Activated CD4-positive, alpha-beta T cell treated with anti-CD3 and anti-CD28 coated beads, Interleukin-2, amount 10 ng/mL, durations not matched to agents 7 days and 5 days (primary cell): ENCODE measurements around the gene CPSF4. TPM values are rescaled to one million over a fixed set of nuclear protein-coding genes. Genes with fewer than 3 reads are reported as not detected.
"Not testable (repeated sequence)": the region's sequence is repeated elsewhere in the genome, so short reads cannot be mapped to it uniquely, and the experiment has no call there.

ENCODE experiments used
- CTCF ChIA-PET: fragments of 350-600 bp; sonication (Branson Sonifier 250); formaldehyde crosslinking; loops from one replicate; lab custom pipeline; 2021; ENCODE audit warnings: antibody characterized with exemption; lab: Charles Lee
- POLR2A ChIA-PET: fragments of 350-600 bp; sonication (Branson Sonifier 250); formaldehyde crosslinking; loops from one replicate; lab custom pipeline; 2021; ENCODE audit warnings: antibody characterized with exemption; lab: Charles Lee
- DNase-seq: peaks from one replicate; pipeline ENCODE4 v3.0.0-alpha.2; 2020
- H3K27ac Mint-ChIP-seq: one replicate; pipeline ENCODE4 v1.8.0; 2021; ENCODE audit warnings: mild to moderate bottlenecking, moderate library complexity, mixed read lengths
- H3K27me3 Mint-ChIP-seq: one replicate; pipeline ENCODE4 v1.8.0; 2021; ENCODE audit warnings: mixed read lengths
- H3K36me3 Mint-ChIP-seq: one replicate; pipeline ENCODE4 v1.8.0; 2021; ENCODE audit warnings: low read depth, mixed read lengths
- H3K4me1 Mint-ChIP-seq: one replicate; pipeline ENCODE4 v1.8.0; 2021; ENCODE audit warnings: mixed read lengths
- H3K4me3 Mint-ChIP-seq: one replicate; pipeline ENCODE4 v1.8.0; 2021; ENCODE audit warnings: mild to moderate bottlenecking, moderate library complexity, mixed read lengths
- H3K9me3 Mint-ChIP-seq: one replicate; pipeline ENCODE4 v1.8.0; 2021; ENCODE audit warnings: mixed read lengths
- total RNA-seq, 2 experiments: library from RNA; stranded (reverse); gene quantifications; one replicate each; pipeline ENCODE4 v1.2.3, GENCODE V29; 2021

The CPSF4 gene
- total RNA-seq, 2 experiments from 2014 or later, result 58.5 to 61.9 TPM

DNA sequence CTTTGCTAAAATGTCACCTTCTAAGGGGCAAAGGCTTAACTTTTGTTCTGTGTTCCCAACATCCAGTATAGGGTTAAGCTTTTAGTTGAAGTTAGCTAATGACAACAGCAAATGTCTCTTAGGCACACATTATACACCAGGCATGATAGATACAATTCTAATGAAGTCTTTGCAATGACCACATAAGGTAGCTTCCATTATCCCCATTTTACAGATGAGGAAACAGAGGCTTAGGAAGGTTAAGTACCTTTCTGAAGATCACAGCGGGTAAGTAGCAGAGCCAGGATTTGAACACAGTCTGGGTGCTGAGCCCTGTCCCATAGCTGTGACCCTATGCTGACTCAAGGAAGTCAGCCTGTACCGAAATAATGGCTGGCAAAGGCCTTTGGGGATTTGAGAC, 28.1 kb upstream of the CPSF4 start:
- Mint-ChIP-seq H3K27me3 (no peaks in the 10 kb centered on the region), H3K4me1 (peaks cover 39% of the 10 kb centered on the region), H3K36me3 (peaks cover 37% of the 10 kb centered on the region), H3K27ac (peak overlapping the region; percentile 37), H3K9me3 (no peaks in the 10 kb centered on the region), H3K4me3 (peak overlapping the region; percentile 94)
- DNase-seq, result no peak
- ChIA-PET POLR2A (no interaction called here), CTCF (interaction anchor here (1.0 to 4.0 kb wide), 3 partner anchors 9 to 23 kb away, joined by 3 to 18 read pairs (median 4); no protein-coding TSS in a partner anchor)

DNA sequence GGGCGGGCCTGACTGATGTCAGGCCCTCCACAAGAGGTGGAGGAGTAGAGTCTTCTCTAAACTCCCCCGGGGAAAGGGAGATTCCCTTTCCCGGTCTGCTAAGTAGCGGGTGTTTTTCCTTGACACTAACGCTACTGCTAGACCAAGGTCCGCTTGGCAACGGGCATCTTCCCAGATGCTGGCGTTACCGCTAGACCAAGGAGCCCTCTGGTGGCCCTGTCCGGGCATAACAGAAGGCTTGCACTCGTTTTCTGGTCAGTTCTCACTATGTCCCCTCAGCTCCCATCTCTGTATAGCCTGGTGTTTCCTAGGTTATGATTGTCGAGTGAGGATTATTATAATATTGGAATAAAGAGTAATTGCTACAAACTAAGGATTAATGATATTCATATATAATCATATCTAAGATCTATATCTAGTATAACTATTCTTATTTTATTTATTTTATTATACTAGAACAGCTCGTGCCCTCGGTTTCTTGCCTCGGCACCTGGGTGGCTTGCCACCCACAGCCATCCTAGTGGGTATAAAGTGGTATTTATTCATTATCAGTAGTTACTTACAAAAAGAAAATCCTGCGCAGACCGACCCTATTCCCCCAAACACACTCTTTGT, 23.1 kb upstream of the CPSF4 start:
- Mint-ChIP-seq H3K4me1 (peaks cover 16% of the 10 kb centered on the region), H3K36me3 (peaks cover 55% of the 10 kb centered on the region)
- CTCF ChIA-PET, result interaction anchor here (0.6 to 1.1 kb wide), 5 partner anchors 10 to 248 kb away, joined by 3 to 6 read pairs (median 3); no protein-coding TSS in a partner anchor
- H3K4me3 Mint-ChIP-seq, H3K27ac Mint-ChIP-seq, H3K9me3 Mint-ChIP-seq, POLR2A ChIA-PET, H3K27me3 Mint-ChIP-seq: not testable (repeated sequence)
- DNase-seq, result peak; percentile 20

DNA sequence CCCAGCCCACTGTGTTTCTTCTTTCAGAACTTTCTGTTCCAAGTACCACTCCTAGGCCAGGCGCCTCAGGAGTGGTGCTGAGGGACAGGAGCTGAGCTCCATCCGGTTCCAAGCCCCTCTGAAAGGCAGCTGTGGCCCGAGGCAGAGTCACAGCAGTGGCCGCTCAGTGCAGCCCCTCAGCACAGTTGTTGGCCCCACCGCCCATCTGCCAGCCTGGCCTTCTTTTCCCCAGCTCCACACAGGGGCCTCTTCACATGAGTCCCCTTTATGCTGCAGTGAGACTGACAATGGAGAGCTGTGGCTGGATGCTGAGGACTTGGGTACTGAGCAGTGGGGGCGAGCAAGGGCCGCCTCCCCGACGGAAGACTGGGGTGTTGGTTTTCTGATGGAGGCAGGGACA, 20.5 kb upstream of the CPSF4 start:
- no peaks in the 10 kb centered on the region for H3K9me3 Mint-ChIP-seq
- DNase-seq, result no peak
- no peak overlapping the region for H3K27ac Mint-ChIP-seq
- CTCF ChIA-PET, result interaction anchor here (2.7 kb wide), 1 partner anchor 9 kb away, joined by 18 read pairs; the partner anchor contains the start of genes BUD31 and PDAP1
- peaks cover 43% of the 10 kb centered on the region for H3K36me3 Mint-ChIP-seq
- POLR2A ChIA-PET, result no interaction called here
- H3K27me3 Mint-ChIP-seq, result no peaks in the 10 kb centered on the region
- H3K4me1 Mint-ChIP-seq, result peaks cover 4% of the 10 kb centered on the region
- no peak overlapping the region for H3K4me3 Mint-ChIP-seq

DNA sequence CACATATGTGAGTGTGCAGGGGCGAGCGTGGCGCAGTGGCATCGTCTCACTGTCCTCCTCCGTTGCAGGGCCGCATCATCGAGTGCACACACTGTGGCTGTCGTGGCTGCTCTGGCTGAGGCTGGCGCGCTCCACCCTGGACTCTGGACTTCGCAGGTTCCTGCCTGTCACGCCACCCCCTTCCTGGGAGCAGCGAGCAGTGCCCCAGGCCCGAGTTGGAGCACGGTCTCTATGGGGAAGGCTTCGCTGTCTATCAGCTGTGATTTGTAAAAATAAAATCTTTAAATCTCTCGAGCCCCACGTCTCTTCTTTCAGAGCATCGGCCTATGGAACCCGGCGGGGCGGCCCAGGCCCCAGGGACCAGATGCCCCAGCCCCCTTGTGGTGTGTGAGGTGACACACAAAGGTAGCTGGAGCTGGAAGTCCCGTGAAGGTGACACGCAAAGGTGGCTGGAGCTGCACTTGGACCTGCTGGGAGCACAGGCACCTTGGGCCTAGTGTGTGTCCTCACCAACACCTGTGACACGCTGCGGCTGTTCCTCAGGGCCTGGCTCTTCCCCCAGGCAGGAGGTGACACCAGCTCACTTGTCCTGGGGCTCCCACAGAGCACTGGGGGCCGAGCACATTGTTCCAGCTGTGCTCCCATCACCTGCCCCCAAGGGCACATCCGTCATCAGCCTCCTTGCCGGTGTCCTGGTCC, 19.3 kb upstream of the CPSF4 start:
- Mint-ChIP-seq H3K4me3 (no peak overlapping the region), H3K36me3 (peaks cover 41% of the 10 kb centered on the region), H3K27me3 (no peaks in the 10 kb centered on the region), H3K9me3 (no peaks in the 10 kb centered on the region), H3K27ac (no peak overlapping the region), H3K4me1 (peaks cover 3% of the 10 kb centered on the region)
- POLR2A ChIA-PET, result no interaction called here
- CTCF ChIA-PET, result interaction anchor here (1.6 to 2.7 kb wide), 2 partner anchors 10 to 11 kb away, joined by 6 to 18 read pairs; partner anchors contain the start of genes BUD31 and PDAP1
- DNase-seq, result no peak

DNA sequence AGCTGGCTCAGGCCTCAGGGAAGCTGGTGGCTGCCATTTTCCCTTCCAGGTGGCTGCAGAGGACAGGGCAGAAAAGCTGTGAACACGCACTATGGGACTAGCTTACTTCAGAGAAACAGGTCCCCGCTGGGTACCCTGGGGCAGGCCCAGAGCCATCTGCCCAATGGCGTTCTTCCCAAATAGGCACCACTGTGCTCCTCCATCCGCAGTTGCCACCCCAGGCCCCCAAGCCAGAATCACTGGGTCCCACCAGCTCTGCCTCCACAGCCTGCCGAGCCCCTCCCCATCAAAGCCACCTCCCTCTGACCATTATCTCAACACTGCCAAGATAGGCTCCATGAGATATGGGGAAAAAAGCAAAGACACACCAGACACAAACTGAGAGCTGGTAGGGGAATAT, 18.5 kb upstream of the CPSF4 start:
- Mint-ChIP-seq H3K27me3 (no peaks in the 10 kb centered on the region), H3K36me3 (peaks cover 35% of the 10 kb centered on the region), H3K9me3 (no peaks in the 10 kb centered on the region), H3K4me1 (peaks cover 3% of the 10 kb centered on the region), H3K4me3 (no peak overlapping the region), H3K27ac (no peak overlapping the region)
- DNase-seq, result no peak
- POLR2A ChIA-PET, result no interaction called here
- CTCF ChIA-PET, result interaction anchor here (0.6 to 2.7 kb wide), 3 partner anchors 10 to 13 kb away, joined by 3 to 18 read pairs (median 6); partner anchors contain the start of genes BUD31 and PDAP1

DNA sequence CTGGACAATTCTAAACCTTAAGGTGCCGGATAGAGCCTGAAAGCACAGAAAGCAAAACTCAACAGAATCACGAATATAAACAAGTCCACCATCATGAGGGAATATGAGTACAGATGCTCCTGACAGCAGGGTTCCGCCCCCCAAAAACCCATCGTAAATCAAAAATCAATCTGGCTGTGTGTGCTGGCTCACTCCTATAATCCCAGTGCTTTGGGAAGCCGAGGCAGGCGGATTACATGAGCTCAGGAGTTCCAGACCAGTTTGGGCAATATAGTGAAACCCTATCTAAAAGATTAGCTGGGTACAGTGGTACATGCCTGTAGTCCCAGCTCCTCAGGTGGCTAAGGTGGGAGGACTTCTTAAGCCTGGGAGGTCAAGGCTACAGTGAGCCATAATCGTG, 17.8 kb upstream of the CPSF4 start:
- peaks cover 35% of the 10 kb centered on the region for H3K36me3 Mint-ChIP-seq

DNA sequence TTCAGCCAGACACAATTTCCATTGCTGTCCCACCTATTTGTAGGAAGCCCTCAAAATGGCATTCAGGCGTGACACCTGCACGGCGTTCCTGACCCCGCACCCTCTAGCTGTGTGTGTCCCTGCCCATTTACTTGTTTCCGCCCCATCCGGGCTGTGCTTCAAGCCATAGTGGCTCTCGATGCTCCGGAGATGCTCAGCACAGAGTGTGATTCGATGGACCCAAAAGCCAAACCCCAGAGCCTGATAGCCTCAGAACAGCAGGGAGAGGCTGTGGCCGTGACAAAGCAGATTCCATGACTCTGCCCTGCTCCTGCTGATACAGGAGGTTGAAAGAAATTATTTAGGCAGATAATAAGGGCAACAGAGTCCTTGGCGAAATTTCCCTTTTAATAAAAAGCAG, 16.6 kb upstream of the CPSF4 start:
- no peak overlapping the region for H3K27ac Mint-ChIP-seq
- no peak overlapping the region for H3K4me3 Mint-ChIP-seq
- DNase-seq, result no peak
- H3K27me3 Mint-ChIP-seq, result no peaks in the 10 kb centered on the region
- H3K36me3 Mint-ChIP-seq, result peaks cover 28% of the 10 kb centered on the region
- H3K4me1 Mint-ChIP-seq, result no peaks in the 10 kb centered on the region
- H3K9me3 Mint-ChIP-seq, result no peaks in the 10 kb centered on the region
- ChIA-PET POLR2A (no interaction called here), CTCF (interaction anchor here (0.6 to 1.1 kb wide), 4 partner anchors 7 to 507 kb away, joined by 3 read pairs; partner anchors contain the start of genes BUD31, GJC3 and PDAP1)

More for the DNA sequence above, 17.8 kb upstream of the CPSF4 start:
- CTCF ChIA-PET, result interaction anchor here (1.6 to 2.7 kb wide), 2 partner anchors 9 to 12 kb away, joined by 6 to 18 read pairs; partner anchors contain the start of genes BUD31 and PDAP1
- Mint-ChIP-seq H3K9me3 (no peaks in the 10 kb centered on the region), H3K4me1 (peaks cover 3% of the 10 kb centered on the region), H3K4me3 (no peak overlapping the region), H3K27me3 (no peaks in the 10 kb centered on the region), H3K27ac (no peak overlapping the region)
- DNase-seq, result no peak
- POLR2A ChIA-PET, result no interaction called here

DNA sequence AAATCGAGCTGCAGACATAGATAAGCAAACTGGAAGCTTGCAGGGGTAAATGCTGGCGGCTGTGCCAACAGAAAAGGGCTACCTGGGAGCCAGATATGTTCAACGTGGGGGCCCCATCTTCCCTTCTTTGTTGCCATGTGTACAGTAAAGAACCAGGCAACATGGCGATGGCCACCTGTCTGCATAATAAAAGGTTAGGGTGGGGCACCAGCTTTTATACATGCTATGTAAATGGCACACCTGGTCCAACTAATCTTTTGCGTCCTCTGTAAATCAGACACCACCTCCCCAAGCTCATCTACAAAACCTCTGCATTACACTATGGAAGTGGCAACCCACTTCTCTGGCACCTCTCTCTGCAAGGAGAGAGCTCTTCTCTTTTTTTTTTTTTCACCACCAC, 16.1 kb upstream of the CPSF4 start:
- Mint-ChIP-seq H3K4me1 (no peaks in the 10 kb centered on the region), H3K36me3 (peaks cover 24% of the 10 kb centered on the region), H3K9me3 (no peaks in the 10 kb centered on the region), H3K4me3 (no peak overlapping the region), H3K27me3 (no peaks in the 10 kb centered on the region), H3K27ac (peak overlapping the region; percentile 43)
- POLR2A ChIA-PET, result no interaction called here
- CTCF ChIA-PET, result interaction anchor here (0.6 to 1.1 kb wide), 4 partner anchors 8 to 507 kb away, joined by 3 read pairs; partner anchors contain the start of genes BUD31, GJC3 and PDAP1
- DNase-seq, result no peak

DNA sequence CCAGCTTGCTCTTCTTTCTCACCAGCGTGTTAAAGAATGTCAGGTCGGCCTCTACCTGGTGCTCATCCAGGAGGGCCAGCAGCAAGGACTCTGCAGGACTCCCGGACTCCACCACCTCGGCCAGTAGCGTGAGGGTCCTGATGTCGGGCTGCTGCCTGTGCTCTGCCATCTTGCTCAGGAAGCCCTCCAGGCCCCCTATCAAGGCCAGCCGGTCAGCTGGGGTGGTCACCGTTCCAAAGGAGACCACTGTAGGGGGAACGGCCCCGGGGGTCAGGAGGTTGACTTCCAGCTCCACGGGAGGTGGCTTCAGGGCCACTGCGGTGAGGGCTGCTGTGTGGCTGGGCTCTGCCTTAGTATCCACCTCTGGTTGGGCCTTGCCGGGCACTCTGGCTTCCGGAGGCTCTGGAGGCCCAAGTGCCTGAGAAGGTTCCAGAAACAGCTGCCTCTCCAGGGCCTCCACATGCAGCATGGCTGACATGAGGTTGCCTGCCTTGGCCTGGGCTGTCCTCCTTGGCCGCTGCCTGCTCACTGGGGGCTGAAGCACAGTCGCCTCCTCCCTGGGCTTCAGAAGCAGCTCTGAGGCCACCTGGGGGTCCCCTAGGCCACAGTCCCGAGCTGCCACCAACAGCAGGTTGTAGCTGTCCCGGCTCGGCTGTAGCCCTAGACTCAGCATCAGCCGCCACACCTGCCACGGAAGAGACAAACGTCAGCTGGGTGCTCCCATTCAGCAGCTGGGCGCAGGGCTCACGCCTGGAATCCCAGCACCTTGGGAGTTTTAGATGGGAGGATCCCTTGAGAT, 13.6 kb upstream of the CPSF4 start:
- H3K36me3 Mint-ChIP-seq, result peaks cover 21% of the 10 kb centered on the region
- no peaks in the 10 kb centered on the region for H3K27me3 Mint-ChIP-seq
- H3K9me3 Mint-ChIP-seq, result no peaks in the 10 kb centered on the region
- peaks cover 9% of the 10 kb centered on the region for H3K4me1 Mint-ChIP-seq
- ChIA-PET POLR2A (no interaction called here), CTCF (interaction anchor here (0.5 to 1.3 kb wide), 5 partner anchors 11 to 1038 kb away, joined by 3 to 6 read pairs (median 4); no protein-coding TSS in a partner anchor)
- no peak overlapping the region for H3K27ac Mint-ChIP-seq
- no peak overlapping the region for H3K4me3 Mint-ChIP-seq
- no peak for DNase-seq

DNA sequence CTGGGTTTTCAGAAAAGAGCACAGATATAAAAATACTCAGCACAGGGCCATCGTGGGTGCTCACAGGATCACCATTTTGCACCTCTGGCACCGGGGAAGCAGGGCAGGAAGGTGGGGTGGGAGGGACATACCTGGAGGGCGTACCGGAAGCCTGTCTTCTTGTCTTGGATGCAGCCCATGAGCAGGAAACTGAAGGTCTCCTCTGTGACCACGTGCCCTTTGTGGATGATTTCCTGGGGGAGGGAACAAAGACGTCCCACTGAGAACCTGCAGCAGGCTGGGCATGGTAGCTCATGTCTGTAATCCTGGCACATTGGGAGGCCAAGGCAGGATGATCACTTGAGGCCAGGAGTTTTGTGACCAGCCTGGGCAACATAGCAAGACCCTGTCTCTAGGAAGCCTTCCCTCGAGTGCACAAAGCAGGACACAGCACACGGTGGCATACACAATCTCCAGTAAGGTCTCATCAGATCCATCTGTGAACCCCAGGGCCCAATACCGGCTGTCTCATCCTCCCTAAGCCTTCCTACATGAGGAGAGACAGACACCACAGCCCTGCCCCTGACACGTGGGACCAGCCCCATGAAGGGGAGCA, 9.7 kb upstream of the CPSF4 start:
- DNase-seq, result peak; percentile 38
- CTCF ChIA-PET, result interaction anchor here (1.2 to 1.7 kb wide), 2 partner anchors 9 to 10 kb away, joined by 3 to 6 read pairs; partner anchors contain the start of genes CPSF4 and PTCD1
- H3K36me3 Mint-ChIP-seq, result peaks cover 17% of the 10 kb centered on the region
- H3K9me3 Mint-ChIP-seq, result no peaks in the 10 kb centered on the region
- no peak overlapping the region for H3K27ac Mint-ChIP-seq
- POLR2A ChIA-PET, result no interaction called here
- H3K4me3 Mint-ChIP-seq, result no peak overlapping the region
- H3K27me3 Mint-ChIP-seq, result no peaks in the 10 kb centered on the region
- H3K4me1 Mint-ChIP-seq, result peaks cover 9% of the 10 kb centered on the region

DNA sequence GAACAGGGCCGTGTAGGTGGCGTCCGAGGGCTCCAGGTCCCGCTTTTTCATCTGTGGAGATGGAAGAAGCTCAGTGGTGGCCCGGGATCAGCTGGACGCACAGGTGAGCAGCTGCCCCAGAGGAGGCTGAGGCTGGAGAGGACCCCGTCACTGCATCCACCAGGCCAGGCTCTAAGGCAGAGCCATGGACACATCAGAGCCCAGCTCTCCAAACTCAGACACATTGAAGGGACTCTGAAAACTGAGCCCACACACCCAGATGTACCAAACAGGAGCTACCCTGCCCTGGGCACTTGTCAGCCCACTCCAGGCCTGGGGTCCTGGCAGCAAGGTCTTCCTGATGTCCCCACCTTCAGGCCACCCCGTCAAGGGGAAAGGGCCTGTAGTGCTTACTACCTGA, 9.0 kb upstream of the CPSF4 start:
- Mint-ChIP-seq H3K36me3 (peaks cover 17% of the 10 kb centered on the region), H3K9me3 (no peaks in the 10 kb centered on the region), H3K27me3 (no peaks in the 10 kb centered on the region), H3K4me1 (peaks cover 9% of the 10 kb centered on the region), H3K27ac (no peak overlapping the region), H3K4me3 (no peak overlapping the region)
- DNase-seq, result no peak
- ChIA-PET POLR2A (no interaction called here), CTCF (interaction anchor here (1.2 to 1.7 kb wide), 2 partner anchors 9 to 10 kb away, joined by 3 to 6 read pairs; partner anchors contain the start of genes CPSF4 and PTCD1)
